VCaP (cell line): Measurements from ENCODE around the gene TSPAN11.
"Not testable (repeated sequence)": the region's sequence is repeated elsewhere in the genome, so short reads cannot be mapped to it uniquely, and the experiment has no call there.

Experiments used
- H3K27ac ChIP-seq: fragments of 450-650 bp; 2 replicates; pipeline ENCODE4 v1.5.1; 2017
- CTCF ChIP-seq: fragments of 450-650 bp; conservative IDR thresholded peaks from 2 replicates; pipeline ENCODE4 v1.5.1; 2017; ENCODE audit warnings: mild to moderate bottlenecking, moderate library complexity

The TSPAN11 gene

DNA sequence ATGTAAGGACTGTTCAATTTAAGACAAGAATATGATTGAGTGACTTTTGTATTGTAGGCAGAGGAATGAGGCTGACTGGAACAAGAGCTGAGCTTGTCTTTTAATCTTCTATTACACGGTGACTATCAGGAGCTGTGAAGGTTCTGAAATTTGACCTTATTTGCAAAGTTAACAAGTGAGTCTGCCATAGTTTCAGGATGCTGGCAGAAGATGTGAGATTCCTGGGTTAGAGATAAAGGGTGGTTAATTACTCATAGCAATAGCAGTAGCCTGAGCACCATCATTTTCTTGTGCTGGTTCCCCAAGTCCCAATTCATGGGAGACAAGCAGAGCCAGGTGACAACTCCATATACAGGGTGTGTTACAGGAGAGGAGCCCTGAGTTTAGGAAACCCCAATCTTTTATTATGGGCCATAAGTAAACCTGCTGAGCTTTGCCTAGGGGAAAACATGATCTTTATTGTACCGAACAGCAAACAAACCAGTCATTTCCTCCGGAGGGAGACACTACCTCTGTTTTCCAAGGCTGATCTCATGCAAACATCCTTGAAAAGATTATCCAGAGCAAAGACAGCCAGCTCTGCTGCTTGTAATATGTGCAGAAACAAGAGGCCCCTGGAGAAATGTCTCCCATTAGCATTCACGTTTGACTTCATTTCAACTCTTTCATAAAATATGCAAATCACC, 95.4 kb downstream of the TSPAN11 start:
- no peak for TF ChIP-seq CTCF
- H3K27ac ChIP-seq: no peak overlapping the region

GRCh38 chr12:31023271-31023724, 96.8 kb downstream of the TSPAN11 start:
- TF ChIP-seq CTCF: no peak
- no peak overlapping the region for H3K27ac ChIP-seq

- H3K27ac ChIP-seq: no peak overlapping the region
- TF ChIP-seq CTCF: no peak
Measured at GRCh38 chr12:31026202-31026601, 99.7 kb downstream of the TSPAN11 start.

GRCh38 chr12:31027006-31027405, 100.5 kb downstream of the TSPAN11 start:
- H3K27ac ChIP-seq: not testable (repeated sequence)

DNA sequence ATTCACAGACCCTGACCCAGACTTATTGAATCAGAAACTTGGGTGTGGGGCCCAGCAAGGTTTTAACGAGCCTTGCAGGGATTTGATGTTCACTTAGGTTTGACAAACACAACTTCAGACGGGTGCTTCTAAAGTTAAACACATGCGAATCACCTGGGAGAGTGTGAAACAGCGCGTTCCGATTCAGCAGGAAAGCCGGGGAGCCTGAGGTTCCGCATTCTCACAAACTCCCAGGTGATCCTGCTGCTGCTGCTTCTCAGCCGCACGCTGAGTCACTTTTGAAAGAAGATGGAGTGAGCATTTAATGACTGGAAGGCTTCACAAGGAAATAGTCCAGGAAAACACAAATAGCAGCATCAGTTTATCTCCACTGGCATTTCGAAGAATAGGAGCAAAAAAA, 102.9 kb downstream of the TSPAN11 start:
- H3K27ac ChIP-seq: no peak overlapping the region
- TF ChIP-seq CTCF: no peak

DNA sequence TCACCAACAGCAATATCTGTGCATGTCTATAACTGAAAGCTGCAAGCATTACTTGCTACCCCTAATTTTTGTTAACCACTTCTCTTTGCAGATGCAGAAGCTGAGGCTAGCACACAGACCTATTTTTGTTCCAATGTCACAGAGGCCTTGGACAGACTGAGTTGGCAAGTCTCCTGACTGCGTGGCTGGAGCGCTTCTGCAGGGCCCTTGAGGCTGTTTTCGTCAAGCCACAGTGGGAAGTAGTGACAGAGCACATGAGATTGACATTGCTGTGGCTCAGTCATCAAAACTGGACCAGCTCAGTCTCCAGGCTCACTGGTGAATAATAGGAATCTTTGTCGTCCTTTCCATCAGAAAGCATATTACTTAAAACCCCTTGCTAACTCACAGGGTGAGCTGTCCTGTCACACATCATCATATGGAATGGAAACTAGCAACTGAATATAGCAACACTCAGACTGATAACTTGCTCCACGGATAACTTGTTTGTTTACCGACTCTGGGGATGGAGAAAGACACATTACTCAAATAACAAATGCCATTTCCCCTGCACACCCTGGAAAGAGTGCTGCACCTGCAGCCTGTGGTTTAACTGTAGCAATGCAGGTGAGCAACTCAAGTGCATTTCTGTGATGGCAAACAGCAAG, 103.5 kb downstream of the TSPAN11 start:
- no peak for TF ChIP-seq CTCF
- no peak overlapping the region for H3K27ac ChIP-seq

- TF ChIP-seq CTCF: no peak
- H3K27ac ChIP-seq: no peak overlapping the region
Measured at GRCh38 chr12:31031951-31032335, 105.4 kb downstream of the TSPAN11 start.

DNA sequence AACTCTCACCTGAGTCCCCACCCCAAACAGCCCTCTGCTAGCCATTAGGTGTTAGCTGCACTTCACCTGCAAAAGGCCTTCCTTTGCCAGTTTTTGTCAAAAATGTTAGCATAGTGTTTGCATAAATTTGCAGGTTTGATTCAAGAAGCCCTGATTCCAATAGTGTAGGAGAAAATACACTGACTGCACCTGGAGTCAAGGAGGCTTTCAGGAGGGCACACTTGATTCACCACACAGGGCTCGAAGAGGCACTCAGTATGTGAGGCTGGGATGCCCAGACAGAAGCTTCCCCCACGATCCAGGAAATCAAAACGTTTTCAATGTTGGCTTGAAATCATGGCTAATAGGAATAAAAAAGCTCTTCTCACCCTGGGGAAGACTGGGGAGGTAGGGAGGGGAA, 106.6 kb downstream of the TSPAN11 start:
- no peak overlapping the region for H3K27ac ChIP-seq
- no peak for TF ChIP-seq CTCF
